IMR-90 (cell line): ENCODE data around the gene WWC1.

Source experiments
- BHLHE40 ChIP-seq: fragments of 150-350 bp; IDR thresholded peaks from 2 replicates; pipeline ENCODE4 v1.6.1; 2016; ENCODE audit warnings: mild to moderate bottlenecking, low read depth, low read length
- CEBPB ChIP-seq: IDR thresholded peaks from 2 replicates; pipeline ENCODE4 v1.6.1; 2012; ENCODE audit warnings: low read depth, low read length, improper control_type of control experiment
- CHD1 ChIP-seq: IDR thresholded peaks from 2 replicates; pipeline ENCODE4 v1.6.1; 2012; ENCODE audit warnings: low read depth, low read length, improper control_type of control experiment
- CTCF ChIP-seq: conservative IDR thresholded peaks from 2 replicates; pipeline ENCODE4 v1.5.1; 2012; ENCODE audit warnings: mild to moderate bottlenecking, low read depth, low read length, improper control_type of control experiment
- ELK1 ChIP-seq: fragments of 150-350 bp; IDR thresholded peaks from 2 replicates; pipeline ENCODE4 v1.6.1; 2016; ENCODE audit warnings: low read depth, mild to moderate bottlenecking, low read length, moderate library complexity, borderline replicate concordance
- MXI1 ChIP-seq: IDR thresholded peaks from 2 replicates; pipeline ENCODE4 v1.6.1; 2012; ENCODE audit warnings: low read depth, mild to moderate bottlenecking, low read length, moderate library complexity, borderline replicate concordance
- RAD21 ChIP-seq: IDR thresholded peaks from 2 replicates; pipeline ENCODE4 v1.6.1; 2012; ENCODE audit warnings: low read length, improper control_type of control experiment
- RCOR1 ChIP-seq: IDR thresholded peaks from 2 replicates; pipeline ENCODE4 v1.6.1; 2012; ENCODE audit warnings: mild to moderate bottlenecking, low read length, improper control_type of control experiment; ENCODE audit not compliant: insufficient replicate concordance
- SMC3 ChIP-seq: fragments of 150-350 bp; IDR thresholded peaks from 2 replicates; pipeline ENCODE4 v1.6.1; 2016; ENCODE audit warnings: low read depth, mild to moderate bottlenecking, antibody characterized with exemption, low read length, moderate library complexity

DNA sequence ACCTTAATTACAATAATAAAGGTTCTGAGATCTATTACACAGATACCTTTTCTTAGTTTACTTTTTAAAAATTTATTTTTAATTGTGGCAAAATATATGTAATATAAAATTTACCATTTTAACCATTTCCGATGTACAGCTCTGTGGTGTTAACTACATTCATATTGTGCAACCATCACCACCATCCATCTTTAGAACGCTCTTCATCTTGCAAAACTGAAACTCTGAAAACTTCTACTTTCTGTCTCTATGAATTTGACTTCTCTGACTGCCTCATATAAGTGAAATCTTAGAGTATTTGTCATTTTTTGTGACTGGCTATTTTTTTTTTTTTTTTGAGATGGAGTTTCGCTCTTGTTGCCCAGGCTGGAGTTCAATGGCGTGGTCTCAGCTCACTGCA lies 26.8 kb downstream of the WWC1 start:
- TF ChIP-seq CTCF (no peak), CHD1 (no peak), SMC3 (no peak), BHLHE40 (no peak), CEBPB (peak; percentile 79), ELK1 (no peak), RAD21 (no peak), RCOR1 (no peak), MXI1 (no peak)
